GM23338 (cell line): ENCODE measurements around the gene RBKS. TPM values are rescaled to one million over a fixed set of nuclear protein-coding genes. Genes with fewer than 3 reads are reported as not detected.

Experiments used
- ATAC-seq: fragments of 200-7000 bp; cut with Tn5 transposase; 3 replicates; pipeline ENCODE4 v1.9.1; 2020
- DNase-seq: peaks from one replicate; pipeline ENCODE4 v3.0.0-alpha.2; 2015; ENCODE audit warnings: low spot score
- H2AFZ ChIP-seq: fragments of 200-600 bp; sonication (generic); 2 replicates; pipeline ENCODE4 v1.8.0; 2016; ENCODE audit warnings: antibody characterized with exemption, mild to moderate bottlenecking, moderate library complexity
- H3F3A ChIP-seq: fragments of 200-600 bp; sonication (generic); replicated peaks from 2 replicates; pipeline ENCODE4 v1.8.0; 2017; ENCODE audit warnings: antibody characterized with exemption, mixed run types, low read depth
- H3K27ac ChIP-seq: fragments of 200-600 bp; sonication (generic); 2 replicates; pipeline ENCODE4 v1.6.1; 2016; ENCODE audit warnings: low read depth
- H3K27me3 ChIP-seq: fragments of 200-600 bp; sonication (generic); 2 replicates; pipeline ENCODE4 v1.8.0; 2016; ENCODE audit warnings: mild to moderate bottlenecking, mixed run types, moderate library complexity; ENCODE audit not compliant: insufficient read depth
- H3K36me3 ChIP-seq: fragments of 200-600 bp; sonication (generic); 2 replicates; pipeline ENCODE4 v1.8.0; 2016; ENCODE audit warnings: mild to moderate bottlenecking; ENCODE audit not compliant: insufficient read depth
- H3K4me1 ChIP-seq: fragments of 200-600 bp; sonication (generic); 2 replicates; pipeline ENCODE4 v1.8.0; 2016; ENCODE audit warnings: mild to moderate bottlenecking, moderate library complexity; ENCODE audit not compliant: insufficient read depth
- H3K4me2 ChIP-seq: fragments of 200-600 bp; sonication (generic); 2 replicates; pipeline ENCODE4 v1.7.1; 2017; ENCODE audit warnings: mixed run types
- H3K4me3 ChIP-seq: fragments of 200-600 bp; sonication (generic); 2 replicates; pipeline ENCODE4 v1.6.1; 2016; ENCODE audit warnings: mixed run types
- H3K79me2 ChIP-seq: fragments of 200-600 bp; sonication (generic); replicated peaks from 2 replicates; pipeline ENCODE4 v1.8.0; 2017; ENCODE audit warnings: mild to moderate bottlenecking; ENCODE audit not compliant: insufficient read depth
- H3K9me2 ChIP-seq: fragments of 200-600 bp; sonication (generic); 2 replicates; pipeline ENCODE4 v1.8.0; 2017; ENCODE audit not compliant: insufficient read depth
- H4K20me1 ChIP-seq: fragments of 200-600 bp; sonication (generic); replicated peaks from 2 replicates; pipeline ENCODE4 v1.8.0; 2017; ENCODE audit warnings: mild to moderate bottlenecking; ENCODE audit not compliant: insufficient read depth
- H3K27ac Mint-ChIP-seq: 2 replicates; pipeline ENCODE4 v1.8.0; 2020; ENCODE audit warnings: inconsistent platforms, mild to moderate bottlenecking, moderate library complexity, mixed read lengths
- H3K27me3 Mint-ChIP-seq: 3 replicates; pipeline ENCODE4 v1.8.0; 2022; ENCODE audit warnings: low read depth, mild to moderate bottlenecking, moderate library complexity, mixed read lengths, inconsistent platforms; ENCODE audit not compliant: insufficient read depth, poor library complexity
- H3K36me3 Mint-ChIP-seq: 3 replicates; pipeline ENCODE4 v1.8.0; 2021; ENCODE audit warnings: low read depth, mild to moderate bottlenecking, inconsistent platforms, moderate library complexity, mixed read lengths
- H3K4me1 Mint-ChIP-seq: 3 replicates; pipeline ENCODE4 v1.8.0; 2020; ENCODE audit warnings: mild to moderate bottlenecking, inconsistent platforms, mixed read lengths
- H3K4me3 Mint-ChIP-seq: 3 replicates; pipeline ENCODE4 v1.8.0; 2021; ENCODE audit warnings: moderate library complexity, mild to moderate bottlenecking, inconsistent platforms, mixed read lengths
- H3K9me3 Mint-ChIP-seq: 3 replicates; pipeline ENCODE4 v1.8.0; 2020; ENCODE audit warnings: moderate library complexity, mild to moderate bottlenecking, inconsistent platforms, mixed read lengths
- EZH2 ChIP-seq: fragments of 200-600 bp; sonication (generic); IDR thresholded peaks from one replicate; pipeline ENCODE4 v1.8.0; 2017; ENCODE audit warnings: antibody characterized with exemption, mild to moderate bottlenecking, low read depth; ENCODE audit not compliant: unreplicated experiment
- JUNB ChIP-seq: IDR thresholded peaks from one replicate; pipeline ENCODE4 v1.6.1; 2016; ENCODE audit warnings: antibody characterized with exemption; ENCODE audit not compliant: unreplicated experiment
- NANOG ChIP-seq: IDR thresholded peaks from 2 replicates; pipeline ENCODE4 v1.6.1; 2016; ENCODE audit warnings: antibody characterized with exemption, borderline replicate concordance
- STAT1 ChIP-seq: IDR thresholded peaks from one replicate; pipeline ENCODE4 v1.6.1; 2016; ENCODE audit warnings: antibody characterized with exemption; ENCODE audit not compliant: unreplicated experiment
- ZNF114 ChIP-seq: fragments of 250-450 bp; sonication (Bioruptor Pico); IDR thresholded peaks from 2 replicates; pipeline ENCODE4 v1.5.0; 2020; ENCODE audit warnings: mild to moderate bottlenecking, moderate library complexity
- polyA plus RNA-seq: library from polyadenylated mRNA; unstranded; fragments of >200 nt; fragmentation: Nextera tagmentation; extraction: Ambion mirVana; gene quantifications from 2 replicates; pipeline ENCODE4 v1.2.1, GENCODE V29; 2016
- total RNA-seq: library from RNA; depleted of rRNA; stranded (reverse); fragments of >200 nt; shearing (Covaris generic); gene quantifications from 2 replicates; pipeline ENCODE4 v1.2.3, GENCODE V29; 2014
- TF ChIP-seq, protein P1 (sequence below), 2 experiments: fragments of 200-600 bp in 1 of 2; sonication (generic) in 1 of 2; conservative IDR thresholded peaks; 2 replicates each; pipeline versions ENCODE4 v1.5.1 to v1.6.1; 2016 to 2017; ENCODE audit warnings: antibody characterized with exemption in 2 of 2, low read depth in 2 of 2, mild to moderate bottlenecking in 2 of 2, moderate library complexity in 1 of 2
- TF ChIP-seq, protein P2 (sequence below): fragments of 250-450 bp; sonication (Bioruptor Pico); IDR thresholded peaks from 2 replicates; pipeline ENCODE4 v1.5.0; 2020; ENCODE audit warnings: mild to moderate bottlenecking, moderate library complexity

The RBKS gene
- total and polyA plus RNA-seq, 2 experiments from 2014 or later: 1.3 to 1.5 TPM

DNA sequence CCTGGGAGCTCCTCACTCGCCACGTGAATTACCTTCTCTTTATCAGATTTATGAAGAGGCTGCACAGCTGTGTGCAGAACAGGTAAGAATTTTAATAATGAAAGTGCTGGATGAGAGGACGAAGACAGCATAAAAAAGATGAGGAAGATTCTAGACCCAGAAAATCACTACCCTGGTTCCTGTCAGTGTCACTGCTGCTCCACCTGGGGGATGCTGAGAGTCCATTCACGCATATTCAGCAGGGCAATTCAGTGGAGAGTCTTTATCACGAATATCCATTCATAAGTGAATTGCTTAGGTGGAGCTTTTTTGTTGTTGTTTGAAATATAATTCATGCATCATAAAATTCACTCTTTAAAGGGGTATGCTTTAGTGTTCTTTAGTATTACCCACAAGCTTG is 66.6 kb downstream of the RBKS start:
- no peak overlapping the region for H3K27ac ChIP-seq
- no peaks in the 10 kb centered on the region; the same call in 2 of the 3 replicates for H3K4me1 Mint-ChIP-seq
- H3K9me3 Mint-ChIP-seq: peaks cover 15% of the 10 kb centered on the region; the same call in 2 of the 3 replicates
- H2AFZ ChIP-seq: no peak overlapping the region
- H3K4me3 ChIP-seq: no peak overlapping the region
- H3K36me3 ChIP-seq: no peaks in the 10 kb centered on the region
- H4K20me1 ChIP-seq: no peaks in the 10 kb centered on the region
- no peak overlapping the region for H3K4me3 Mint-ChIP-seq
- no peak for ATAC-seq
- H3K27me3 Mint-ChIP-seq: peaks cover 2% of the 10 kb centered on the region
- H3K4me2 ChIP-seq: no peak overlapping the region
- H3K27ac Mint-ChIP-seq: no peak overlapping the region
- H3K36me3 Mint-ChIP-seq: 0 out of 3 replicates have a peak, but pooled peaks cover 2% of the 10 kb centered on the region
- H3F3A ChIP-seq: no peaks in the 10 kb centered on the region
- TF ChIP-seq EZH2 (no peak), ZNF114 (CRISPR knock-in tag) (no peak), NANOG (no peak)
- TF ChIP-seq, protein P1, sequence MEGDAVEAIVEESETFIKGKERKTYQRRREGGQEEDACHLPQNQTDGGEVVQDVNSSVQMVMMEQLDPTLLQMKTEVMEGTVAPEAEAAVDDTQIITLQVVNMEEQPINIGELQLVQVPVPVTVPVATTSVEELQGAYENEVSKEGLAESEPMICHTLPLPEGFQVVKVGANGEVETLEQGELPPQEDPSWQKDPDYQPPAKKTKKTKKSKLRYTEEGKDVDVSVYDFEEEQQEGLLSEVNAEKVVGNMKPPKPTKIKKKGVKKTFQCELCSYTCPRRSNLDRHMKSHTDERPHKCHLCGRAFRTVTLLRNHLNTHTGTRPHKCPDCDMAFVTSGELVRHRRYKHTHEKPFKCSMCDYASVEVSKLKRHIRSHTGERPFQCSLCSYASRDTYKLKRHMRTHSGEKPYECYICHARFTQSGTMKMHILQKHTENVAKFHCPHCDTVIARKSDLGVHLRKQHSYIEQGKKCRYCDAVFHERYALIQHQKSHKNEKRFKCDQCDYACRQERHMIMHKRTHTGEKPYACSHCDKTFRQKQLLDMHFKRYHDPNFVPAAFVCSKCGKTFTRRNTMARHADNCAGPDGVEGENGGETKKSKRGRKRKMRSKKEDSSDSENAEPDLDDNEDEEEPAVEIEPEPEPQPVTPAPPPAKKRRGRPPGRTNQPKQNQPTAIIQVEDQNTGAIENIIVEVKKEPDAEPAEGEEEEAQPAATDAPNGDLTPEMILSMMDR (conservative IDR thresholded peaks at IDR 0.05; ENCODE audit: low read depth in 2 of 2): peak; percentile 18 to 23; a peak in 3 of 4 replicates
- H3K9me2 ChIP-seq: no peaks in the 10 kb centered on the region
- H3K79me2 ChIP-seq: no peaks in the 10 kb centered on the region
- H3K27me3 ChIP-seq: no peaks in the 10 kb centered on the region
- DNase-seq: no peak
- H3K4me1 ChIP-seq: no peaks in the 10 kb centered on the region

DNA sequence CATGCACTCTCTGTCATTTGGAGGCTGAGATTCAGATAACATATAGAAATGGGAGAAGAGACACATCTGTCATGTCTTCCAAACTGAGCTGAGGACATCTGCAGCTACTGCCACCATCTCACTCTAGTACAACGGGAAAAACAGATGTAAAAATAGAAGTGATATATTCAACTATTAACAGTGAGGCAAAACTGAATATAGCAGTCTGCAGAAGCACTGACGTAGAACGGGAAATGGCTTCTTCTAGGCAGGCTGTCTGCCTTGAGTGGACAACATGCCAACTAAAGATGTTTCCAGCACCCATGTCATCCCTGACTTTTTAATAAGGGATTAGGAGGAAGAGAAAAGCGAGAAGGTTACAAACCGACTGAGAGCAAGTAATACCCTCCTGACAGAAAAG is 67.1 kb downstream of the RBKS start:
- Mint-ChIP-seq H3K27ac (no peak overlapping the region), H3K27me3 (peaks cover 2% of the 10 kb centered on the region), H3K4me3 (no peak overlapping the region), H3K9me3 (peaks cover 15% of the 10 kb centered on the region; the same call in 2 of the 3 replicates), H3K4me1 (no peaks in the 10 kb centered on the region; the same call in 2 of the 3 replicates), H3K36me3 (0 out of 3 replicates have a peak, but pooled peaks cover 2% of the 10 kb centered on the region)
- TF ChIP-seq JUNB: no peak
- TF ChIP-seq, protein P2, sequence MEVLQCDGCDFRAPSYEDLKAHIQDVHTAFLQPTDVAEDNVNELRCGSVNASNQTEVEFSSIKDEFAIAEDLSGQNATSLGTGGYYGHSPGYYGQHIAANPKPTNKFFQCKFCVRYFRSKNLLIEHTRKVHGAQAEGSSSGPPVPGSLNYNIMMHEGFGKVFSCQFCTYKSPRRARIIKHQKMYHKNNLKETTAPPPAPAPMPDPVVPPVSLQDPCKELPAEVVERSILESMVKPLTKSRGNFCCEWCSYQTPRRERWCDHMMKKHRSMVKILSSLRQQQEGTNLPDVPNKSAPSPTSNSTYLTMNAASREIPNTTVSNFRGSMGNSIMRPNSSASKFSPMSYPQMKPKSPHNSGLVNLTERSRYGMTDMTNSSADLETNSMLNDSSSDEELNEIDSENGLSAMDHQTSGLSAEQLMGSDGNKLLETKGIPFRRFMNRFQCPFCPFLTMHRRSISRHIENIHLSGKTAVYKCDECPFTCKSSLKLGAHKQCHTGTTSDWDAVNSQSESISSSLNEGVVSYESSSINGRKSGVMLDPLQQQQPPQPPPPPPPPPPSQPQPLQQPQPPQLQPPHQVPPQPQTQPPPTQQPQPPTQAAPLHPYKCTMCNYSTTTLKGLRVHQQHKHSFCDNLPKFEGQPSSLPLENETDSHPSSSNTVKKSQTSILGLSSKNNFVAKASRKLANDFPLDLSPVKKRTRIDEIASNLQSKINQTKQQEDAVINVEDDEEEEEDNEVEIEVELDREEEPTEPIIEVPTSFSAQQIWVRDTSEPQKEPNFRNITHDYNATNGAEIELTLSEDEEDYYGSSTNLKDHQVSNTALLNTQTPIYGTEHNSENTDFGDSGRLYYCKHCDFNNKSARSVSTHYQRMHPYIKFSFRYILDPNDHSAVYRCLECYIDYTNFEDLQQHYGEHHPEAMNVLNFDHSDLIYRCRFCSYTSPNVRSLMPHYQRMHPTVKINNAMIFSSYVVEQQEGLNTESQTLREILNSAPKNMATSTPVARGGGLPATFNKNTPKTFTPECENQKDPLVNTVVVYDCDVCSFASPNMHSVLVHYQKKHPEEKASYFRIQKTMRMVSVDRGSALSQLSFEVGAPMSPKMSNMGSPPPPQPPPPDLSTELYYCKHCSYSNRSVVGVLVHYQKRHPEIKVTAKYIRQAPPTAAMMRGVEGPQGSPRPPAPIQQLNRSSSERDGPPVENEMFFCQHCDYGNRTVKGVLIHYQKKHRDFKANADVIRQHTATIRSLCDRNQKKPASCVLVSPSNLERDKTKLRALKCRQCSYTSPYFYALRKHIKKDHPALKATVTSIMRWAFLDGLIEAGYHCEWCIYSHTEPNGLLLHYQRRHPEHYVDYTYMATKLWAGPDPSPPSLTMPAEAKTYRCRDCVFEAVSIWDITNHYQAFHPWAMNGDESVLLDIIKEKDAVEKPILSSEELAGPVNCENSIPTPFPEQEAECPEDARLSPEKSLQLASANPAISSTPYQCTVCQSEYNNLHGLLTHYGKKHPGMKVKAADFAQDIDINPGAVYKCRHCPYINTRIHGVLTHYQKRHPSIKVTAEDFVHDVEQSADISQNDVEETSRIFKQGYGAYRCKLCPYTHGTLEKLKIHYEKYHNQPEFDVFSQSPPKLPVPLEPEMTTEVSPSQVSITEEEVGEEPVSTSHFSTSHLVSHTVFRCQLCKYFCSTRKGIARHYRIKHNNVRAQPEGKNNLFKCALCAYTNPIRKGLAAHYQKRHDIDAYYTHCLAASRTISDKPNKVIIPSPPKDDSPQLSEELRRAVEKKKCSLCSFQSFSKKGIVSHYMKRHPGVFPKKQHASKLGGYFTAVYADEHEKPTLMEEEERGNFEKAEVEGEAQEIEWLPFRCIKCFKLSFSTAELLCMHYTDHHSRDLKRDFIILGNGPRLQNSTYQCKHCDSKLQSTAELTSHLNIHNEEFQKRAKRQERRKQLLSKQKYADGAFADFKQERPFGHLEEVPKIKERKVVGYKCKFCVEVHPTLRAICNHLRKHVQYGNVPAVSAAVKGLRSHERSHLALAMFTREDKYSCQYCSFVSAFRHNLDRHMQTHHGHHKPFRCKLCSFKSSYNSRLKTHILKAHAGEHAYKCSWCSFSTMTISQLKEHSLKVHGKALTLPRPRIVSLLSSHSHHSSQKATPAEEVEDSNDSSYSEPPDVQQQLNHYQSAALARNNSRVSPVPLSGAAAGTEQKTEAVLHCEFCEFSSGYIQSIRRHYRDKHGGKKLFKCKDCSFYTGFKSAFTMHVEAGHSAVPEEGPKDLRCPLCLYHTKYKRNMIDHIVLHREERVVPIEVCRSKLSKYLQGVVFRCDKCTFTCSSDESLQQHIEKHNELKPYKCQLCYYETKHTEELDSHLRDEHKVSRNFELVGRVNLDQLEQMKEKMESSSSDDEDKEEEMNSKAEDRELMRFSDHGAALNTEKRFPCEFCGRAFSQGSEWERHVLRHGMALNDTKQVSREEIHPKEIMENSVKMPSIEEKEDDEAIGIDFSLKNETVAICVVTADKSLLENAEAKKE (CRISPR knock-in tag): no peak
- no peak for TF ChIP-seq STAT1
- Histone ChIP-seq H3K4me2 (no peak overlapping the region), H3K27me3 (no peaks in the 10 kb centered on the region), H3K9me2 (no peaks in the 10 kb centered on the region), H3K27ac (no peak overlapping the region), H3F3A (no peaks in the 10 kb centered on the region), H4K20me1 (no peaks in the 10 kb centered on the region), H3K79me2 (no peaks in the 10 kb centered on the region), H3K36me3 (no peaks in the 10 kb centered on the region), H3K4me3 (no peak overlapping the region), H3K4me1 (no peaks in the 10 kb centered on the region), H2AFZ (no peak overlapping the region)
- DNase-seq (no peak), ATAC-seq (no peak)
